Stimulated activated naive CD8-positive, alpha-beta T cell treated with anti-CD3 and anti-CD28 coated beads, Interleukin-15, Interleukin-2, amounts not matched to agents 100 U/mL and 50 U/mL, for 24 hours (primary cell): Measurements from ENCODE around the gene SDK2.

ENCODE experiments used
- ATAC-seq: fragments of 150-1000 bp; cut with Tn5 transposase; one replicate; pipeline ENCODE4 v1.10.0; 2021
- DNase-seq: peaks from one replicate; pipeline ENCODE4 v3.0.0; 2021

Gene SDK2

GRCh38 chr17:73634629-73635028 is 9.6 kb downstream of the SDK2 start:
- no peak for ATAC-seq
- no peak for DNase-seq

GRCh38 chr17:73633736-73634135 is 10.5 kb downstream of the SDK2 start:
- no peak for DNase-seq
- ATAC-seq, result no peak

DNA sequence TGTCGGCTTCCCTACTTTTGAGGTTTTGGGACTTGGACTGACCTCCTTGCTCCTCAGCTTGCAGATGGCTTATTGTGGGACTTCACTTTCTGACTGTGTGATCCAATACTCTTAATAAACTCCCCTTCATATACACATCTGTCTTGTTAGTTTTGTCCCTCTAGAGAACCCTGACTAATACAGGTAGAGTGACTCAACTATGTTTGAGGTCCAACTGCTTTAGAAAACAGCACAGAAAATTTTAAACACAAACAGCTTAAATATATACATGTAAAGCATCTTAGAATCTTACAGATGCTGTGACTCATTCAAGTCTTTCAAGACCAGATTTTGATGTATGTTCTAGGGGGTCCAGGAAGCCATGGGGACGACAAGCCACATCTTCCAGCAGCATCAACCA is 11.7 kb downstream of the SDK2 start:
- ATAC-seq (no peak), DNase-seq (no peak)

DNA sequence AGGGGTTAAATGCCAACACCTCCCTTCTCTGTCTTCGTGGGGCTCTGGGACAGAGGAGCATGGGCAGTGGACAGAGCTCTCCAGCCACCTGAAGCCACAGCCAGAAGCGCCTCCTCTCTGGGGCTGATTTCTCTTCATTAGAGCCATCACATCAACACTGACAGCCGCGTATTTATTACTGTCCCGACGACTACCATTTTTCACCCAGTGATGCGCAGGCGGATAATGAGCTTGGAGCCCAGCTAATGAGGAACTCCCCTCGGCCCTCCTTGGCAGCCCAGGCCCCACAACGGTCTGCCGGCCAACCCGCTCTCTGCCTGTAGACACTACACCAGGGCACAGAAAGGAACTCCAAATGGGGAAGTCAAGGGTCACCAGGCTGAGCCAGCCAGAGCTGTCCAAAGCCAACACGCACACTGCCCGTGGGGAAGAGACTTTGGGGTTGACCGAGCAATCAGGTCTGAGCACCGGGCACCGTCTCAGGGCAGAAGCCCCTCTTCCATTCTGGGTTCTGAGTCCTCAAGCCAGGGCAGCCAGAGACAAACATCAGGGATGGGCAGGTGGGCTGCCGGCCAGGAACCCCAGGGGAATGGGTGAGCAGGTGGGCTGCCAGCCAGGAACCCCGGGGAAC is 13.2 kb downstream of the SDK2 start:
- ATAC-seq, result no peak
- DNase-seq, result no peak

- ATAC-seq (no peak), DNase-seq (no peak)
Observed at GRCh38 chr17:73630531-73630930, 13.7 kb downstream of the SDK2 start.

DNA sequence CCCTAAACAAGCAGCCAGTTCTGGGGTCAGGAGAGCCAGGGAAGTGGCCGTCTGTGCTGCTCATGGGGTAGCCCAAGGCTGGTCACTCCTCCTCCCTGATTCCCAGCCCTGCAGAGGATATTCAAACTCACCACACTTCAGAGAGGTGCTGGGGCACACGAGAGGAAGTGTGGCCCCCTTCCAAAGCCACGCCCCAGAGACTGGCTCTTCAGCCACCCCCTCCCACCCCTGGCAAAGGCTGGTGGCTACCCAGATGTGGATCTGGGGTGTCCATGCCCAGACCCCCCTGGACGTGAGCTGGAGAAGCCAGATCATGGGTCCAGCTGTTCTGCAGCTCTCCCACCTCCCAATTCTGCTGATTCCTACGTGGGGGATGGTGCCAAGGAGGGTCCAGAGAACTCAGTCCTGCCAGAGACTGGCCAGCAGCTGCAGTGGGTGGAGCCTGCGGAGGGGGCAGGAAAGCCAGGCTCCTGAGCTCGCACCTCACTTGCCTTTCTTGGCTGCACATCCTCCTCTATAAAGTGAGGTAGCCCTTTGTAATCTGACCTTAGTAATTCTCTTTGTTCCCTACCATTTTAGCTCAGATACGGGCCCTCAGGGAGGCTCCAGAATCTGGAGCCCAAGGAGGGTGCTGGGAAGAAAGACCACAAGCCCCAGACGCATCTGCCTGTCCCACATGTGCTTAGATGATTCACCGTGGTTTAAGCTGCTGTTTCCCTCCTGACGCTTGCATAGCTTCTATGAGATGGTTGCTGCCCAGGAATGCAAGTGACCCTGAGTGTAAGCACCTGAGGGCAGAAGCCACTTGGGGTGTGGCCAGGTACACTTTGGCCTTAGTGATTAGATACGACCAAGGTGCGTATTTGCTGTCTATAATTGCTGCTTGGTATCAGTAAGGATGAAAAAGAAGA is 15.3 kb downstream of the SDK2 start:
- no peak for DNase-seq
- ATAC-seq, result no peak

- no peak for ATAC-seq
- no peak for DNase-seq
Observed at GRCh38 chr17:73625991-73626673, 18.1 kb downstream of the SDK2 start.

GRCh38 chr17:73625006-73625405 is 19.2 kb downstream of the SDK2 start:
- ATAC-seq, result no peak
- no peak for DNase-seq

DNA sequence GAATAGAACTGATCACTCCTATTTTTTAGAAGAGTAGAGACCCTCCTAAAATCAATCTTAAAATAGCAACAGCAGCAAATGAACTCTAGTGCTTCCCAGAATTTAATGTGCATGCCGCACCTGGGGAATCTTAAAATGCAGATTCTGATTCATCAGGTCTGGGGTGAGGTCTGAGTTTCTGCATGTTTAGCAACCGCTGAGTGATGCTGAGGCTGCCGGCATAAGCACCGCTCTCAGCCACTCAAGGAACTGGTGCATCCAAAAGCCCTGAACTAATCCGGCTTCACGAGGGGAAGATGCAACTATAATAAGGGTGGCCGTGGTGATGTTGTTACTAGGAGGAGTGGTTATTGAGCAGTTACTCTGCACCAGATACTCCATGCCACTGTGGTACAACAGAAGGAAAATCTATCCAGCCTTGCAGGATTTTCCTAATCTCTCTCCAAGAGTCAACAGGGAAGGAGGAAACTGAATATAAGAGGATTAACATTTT is 19.7 kb downstream of the SDK2 start:
- ATAC-seq (no peak), DNase-seq (no peak)

DNA sequence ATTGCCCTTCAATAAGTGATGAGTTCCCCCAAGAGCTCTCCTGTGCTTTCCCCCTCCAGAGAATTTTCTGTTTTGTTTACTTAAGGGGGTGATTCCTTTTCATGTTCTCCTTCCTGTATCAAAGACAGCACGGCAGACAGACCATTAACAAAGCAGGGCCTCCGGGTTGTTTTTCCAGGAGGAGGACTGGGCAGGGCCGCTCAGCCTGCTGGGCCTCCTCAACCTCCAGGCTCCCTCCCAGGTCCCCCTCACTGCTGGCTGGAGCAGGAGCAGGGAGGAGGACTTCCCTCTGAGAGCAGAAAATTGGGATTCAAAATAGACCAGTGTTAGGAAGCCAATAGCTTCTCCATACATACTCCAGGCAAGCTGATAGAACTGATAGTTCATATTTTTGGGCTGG is 20.4 kb downstream of the SDK2 start:
- no peak for DNase-seq
- no peak for ATAC-seq

- DNase-seq (no peak), ATAC-seq (no peak)
Observed at GRCh38 chr17:73623247-73623646, 21.0 kb downstream of the SDK2 start.

GRCh38 chr17:73622381-73622780 is 21.9 kb downstream of the SDK2 start:
- DNase-seq (no peak), ATAC-seq (no peak)

- no peak for DNase-seq
- no peak for ATAC-seq
Observed at GRCh38 chr17:73621685-73622084, 22.6 kb downstream of the SDK2 start.

DNA sequence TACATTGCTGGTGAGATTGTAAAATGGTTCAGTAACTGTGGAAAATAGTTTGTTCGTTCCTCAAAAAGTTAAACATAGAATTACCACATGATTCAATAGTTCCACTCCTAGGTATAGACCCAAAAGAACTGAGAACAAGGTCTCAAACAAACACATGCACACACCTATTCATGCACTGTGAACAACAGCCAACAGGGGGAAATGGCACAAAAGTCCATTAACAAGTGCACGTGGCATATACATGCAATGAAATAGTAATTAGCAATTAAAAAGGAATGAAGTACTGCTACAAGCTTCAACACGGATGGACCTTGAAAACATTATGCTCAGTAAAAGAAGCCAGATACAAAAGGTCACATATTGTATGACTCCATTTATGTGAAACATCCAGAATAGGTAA is 23.8 kb downstream of the SDK2 start:
- DNase-seq (no peak), ATAC-seq (no peak)

GRCh38 chr17:73617501-73617900 is 26.7 kb downstream of the SDK2 start:
- DNase-seq, result no peak
- no peak for ATAC-seq

DNA sequence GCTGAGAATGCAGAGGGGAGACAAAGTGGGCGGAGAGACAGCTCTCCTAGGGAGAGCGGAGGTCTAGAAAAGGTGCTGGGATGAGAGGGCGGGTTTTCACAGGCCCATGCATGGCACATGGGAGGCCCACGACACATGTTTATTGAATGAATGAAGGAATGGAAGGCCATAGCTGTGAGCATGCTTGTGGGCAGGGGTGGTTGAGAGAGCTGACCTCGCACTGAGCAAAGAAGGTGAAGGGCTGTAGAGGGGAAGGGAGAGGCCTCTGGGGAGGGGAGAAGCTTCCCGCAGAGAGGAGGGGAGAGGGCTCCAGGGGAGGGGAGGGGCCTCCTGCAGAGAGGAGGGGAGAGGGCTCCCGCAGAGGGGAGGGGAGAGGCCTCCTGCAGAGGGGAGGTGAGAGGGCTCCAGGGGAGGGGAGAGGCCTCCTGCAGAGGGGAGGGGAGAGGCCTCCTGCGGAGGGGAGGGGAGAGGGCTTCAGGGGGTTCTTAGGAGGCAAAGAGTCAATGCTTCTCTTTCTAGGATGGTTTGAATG is 27.3 kb downstream of the SDK2 start:
- no peak for DNase-seq
- ATAC-seq, result no peak

DNA sequence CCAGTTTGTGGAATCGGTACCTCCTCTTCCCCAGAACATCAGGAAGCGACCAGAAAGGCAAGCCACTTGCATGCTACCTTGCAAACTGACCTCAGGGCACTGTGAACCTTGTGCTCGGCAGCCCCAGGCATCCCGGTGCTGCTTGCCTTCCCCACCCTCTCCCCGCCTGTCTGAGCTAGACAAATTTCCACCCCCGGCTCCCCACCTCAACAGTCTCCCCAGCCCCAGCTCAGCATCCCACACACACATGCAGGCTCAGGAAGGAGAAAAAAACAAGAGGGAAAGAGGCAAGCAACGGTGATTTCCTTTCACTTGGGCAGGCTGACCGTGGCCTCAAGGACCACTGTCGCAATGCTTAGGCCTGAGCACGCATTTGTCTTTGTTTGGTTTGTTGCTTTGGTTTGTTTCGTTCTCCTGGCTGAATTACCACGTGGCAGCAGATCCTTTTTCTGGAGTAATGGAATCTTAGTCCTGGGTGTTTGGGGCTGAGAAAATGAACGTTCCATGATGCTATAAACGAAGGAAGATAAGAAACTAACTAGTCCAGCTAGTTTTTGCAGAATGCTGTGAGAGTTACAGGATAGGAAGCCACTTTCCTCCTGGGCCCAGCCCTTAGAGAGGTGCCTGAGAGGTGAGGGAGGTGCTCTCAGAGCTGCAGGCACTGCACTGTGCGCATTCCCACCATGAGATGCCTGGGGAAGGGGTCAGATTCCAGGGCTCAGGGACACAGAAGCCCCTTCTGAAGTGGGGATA is 27.9 kb downstream of the SDK2 start:
- ATAC-seq (no peak), DNase-seq (no peak)

DNA sequence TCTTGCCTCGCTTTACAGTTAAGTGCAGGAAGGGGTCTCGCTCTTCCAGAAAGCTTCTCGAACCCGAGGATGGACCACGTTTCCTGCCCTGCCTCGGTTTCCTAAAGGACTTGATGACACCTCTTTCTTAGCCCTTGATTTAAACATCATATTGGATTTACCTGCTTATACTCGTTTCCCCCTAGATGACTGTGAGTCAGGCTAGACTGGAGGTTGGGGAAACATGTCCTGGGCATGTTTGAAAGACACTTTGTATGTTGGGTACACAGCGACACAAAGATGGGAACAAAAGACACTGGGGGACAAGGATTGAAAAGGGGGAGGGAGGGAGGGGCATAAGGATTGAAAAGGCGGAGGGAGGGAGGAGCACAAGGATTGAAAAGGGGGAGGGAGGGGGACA is 30.0 kb downstream of the SDK2 start:
- DNase-seq (no peak), ATAC-seq (no peak)

DNA sequence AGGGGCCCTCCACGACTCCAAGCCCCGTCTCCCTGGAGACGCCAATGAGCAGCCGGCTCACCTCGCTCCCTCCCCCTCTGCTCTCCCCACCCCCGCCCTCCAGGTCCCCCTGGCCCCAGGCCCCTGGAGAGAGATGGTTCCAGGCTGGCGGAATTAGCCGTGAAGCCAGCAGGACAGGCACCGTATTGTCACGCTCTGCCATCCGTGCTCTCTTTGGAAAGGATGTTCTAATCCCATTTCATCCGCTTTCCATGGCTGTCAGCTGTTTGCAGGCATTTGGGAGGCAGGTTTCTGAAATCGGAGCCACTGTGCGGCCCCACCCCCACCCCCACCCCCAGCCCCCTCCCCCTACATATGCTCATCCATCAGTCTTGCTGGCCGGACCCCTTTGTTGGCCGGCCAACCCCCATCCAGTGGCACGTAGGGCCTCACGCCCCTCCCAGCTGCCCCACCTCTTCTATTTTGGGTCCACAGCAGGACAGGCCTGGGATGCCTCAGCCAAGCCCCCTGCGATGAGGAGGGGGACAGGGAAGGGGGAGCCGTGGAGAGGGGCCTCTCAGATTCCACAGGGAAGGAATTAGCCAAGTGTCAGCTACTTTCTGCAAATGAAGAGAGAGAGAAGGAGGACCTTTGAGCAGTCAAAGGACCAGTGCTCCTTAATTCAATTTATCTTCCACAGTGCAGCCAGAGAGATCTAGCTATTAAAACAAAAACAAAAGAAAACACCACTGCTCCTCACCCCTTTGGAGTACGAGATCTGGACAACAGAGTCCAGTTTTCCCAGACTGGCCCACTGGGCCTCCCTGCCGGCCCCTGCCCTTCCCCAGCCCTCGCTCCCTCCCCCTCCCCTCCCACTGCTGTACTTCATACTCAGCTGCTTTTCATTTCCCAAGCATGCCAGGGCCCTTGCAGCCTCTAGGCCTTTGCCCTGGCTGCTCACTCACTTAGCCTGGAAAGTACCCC is 30.7 kb downstream of the SDK2 start:
- ATAC-seq, result no peak

DNA sequence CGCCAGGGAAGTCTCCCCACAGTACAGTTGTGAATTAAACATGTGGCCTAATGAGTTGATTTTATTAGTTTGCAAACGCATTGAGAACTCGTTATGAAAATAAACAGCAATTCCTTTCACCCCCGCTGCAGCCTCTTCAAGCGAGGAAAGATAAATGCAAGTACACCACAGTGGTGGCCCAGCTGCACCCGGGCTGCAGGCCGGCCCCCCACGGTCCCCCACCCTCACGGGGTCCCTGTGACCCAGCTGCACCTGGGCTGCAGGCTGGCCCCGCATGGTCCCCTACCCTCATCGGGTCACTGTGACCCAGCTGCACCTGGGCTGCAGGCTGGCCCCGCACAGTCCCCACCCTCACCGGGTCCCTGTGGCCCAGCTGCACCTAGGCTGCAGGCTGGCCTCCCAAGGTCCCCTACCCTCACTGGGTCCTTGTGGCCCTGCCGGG is 32.2 kb downstream of the SDK2 start:
- DNase-seq, result no peak
- no peak for ATAC-seq

More for the DNA sequence above, 30.7 kb downstream of the SDK2 start:
- DNase-seq, result no peak

DNA sequence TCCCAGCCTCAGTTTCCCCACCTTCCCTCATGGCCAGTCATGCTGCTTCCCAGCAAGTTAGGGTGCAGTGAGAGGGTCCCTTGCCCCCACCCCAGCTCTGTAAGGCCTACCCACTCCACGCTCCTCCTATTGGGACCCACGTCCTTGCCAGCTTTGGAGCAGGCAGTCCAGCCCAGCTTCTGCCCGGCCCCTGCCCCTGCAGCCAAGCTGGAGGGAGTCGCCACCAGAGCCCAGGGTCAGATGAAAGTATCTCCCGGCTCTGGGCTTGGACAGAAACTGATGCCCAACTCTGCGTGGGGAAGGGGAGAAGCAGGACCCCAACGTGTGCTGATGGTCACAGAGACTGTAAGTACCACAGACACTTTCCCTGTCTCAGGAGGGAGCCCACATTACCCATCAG is 32.6 kb downstream of the SDK2 start:
- ATAC-seq (no peak), DNase-seq (no peak)
